Endodermal cell (in vitro differentiated cells): ENCODE data around the gene SH3BP2. TPM values are rescaled to one million over a fixed set of nuclear protein-coding genes. Genes with fewer than 3 reads are reported as not detected.
"Not testable (repeated sequence)": the region's sequence is repeated elsewhere in the genome, so short reads cannot be mapped to it uniquely, and the experiment has no call there.

Experiments used
- DNase-seq: peaks from one replicate; pipeline ENCODE4 v3.0.0-alpha.2; 2017
- H3K27ac ChIP-seq: 2 replicates; pipeline ENCODE4 v1.5.1; 2013; ENCODE audit warnings: mild to moderate bottlenecking, low read depth, low read length, moderate library complexity
- H3K27me3 ChIP-seq: 2 replicates; pipeline ENCODE4 v1.6.1; 2013; ENCODE audit warnings: mild to moderate bottlenecking, low read length, moderate library complexity; ENCODE audit not compliant: insufficient read depth, control insufficient read depth, poor library complexity, severe bottlenecking
- H3K36me3 ChIP-seq: 2 replicates; pipeline ENCODE4 v1.7.0; 2013; ENCODE audit warnings: mild to moderate bottlenecking, low read length, moderate library complexity; ENCODE audit not compliant: control insufficient read depth, insufficient read depth
- H3K4me1 ChIP-seq: one replicate; pipeline ENCODE4 v1.7.0; 2013; ENCODE audit warnings: low read length; ENCODE audit not compliant: control insufficient read depth, insufficient read depth
- H3K4me3 ChIP-seq: 2 replicates; pipeline ENCODE4 v1.5.1; 2013; ENCODE audit warnings: mild to moderate bottlenecking, low read length, moderate library complexity
- H3K9ac ChIP-seq: 2 replicates; pipeline ENCODE4 v1.6.1; 2013; ENCODE audit warnings: mild to moderate bottlenecking, low read length, moderate library complexity; ENCODE audit not compliant: poor library complexity, severe bottlenecking; ENCODE audit errors: extremely low read depth
- H3K9me3 ChIP-seq: 2 replicates; pipeline ENCODE4 v1.6.1; 2013; ENCODE audit warnings: mild to moderate bottlenecking, low read length, moderate library complexity; ENCODE audit not compliant: control insufficient read depth
- H3K27ac Mint-ChIP-seq: 2 replicates; pipeline ENCODE4 v1.8.0; 2020; ENCODE audit warnings: mixed read lengths
- H3K27me3 Mint-ChIP-seq: 2 replicates; pipeline ENCODE4 v1.8.0; 2021; ENCODE audit warnings: mild to moderate bottlenecking, mixed read lengths; ENCODE audit not compliant: insufficient read depth
- H3K36me3 Mint-ChIP-seq: 2 replicates; pipeline ENCODE4 v1.8.0; 2020; ENCODE audit warnings: low read depth, mixed read lengths
- H3K4me1 Mint-ChIP-seq: 2 replicates; pipeline ENCODE4 v1.8.0; 2020; ENCODE audit warnings: mixed read lengths
- H3K4me3 Mint-ChIP-seq: 2 replicates; pipeline ENCODE4 v1.8.0; 2020; ENCODE audit warnings: mild to moderate bottlenecking, moderate library complexity, mixed read lengths
- H3K9me3 Mint-ChIP-seq: 2 replicates; pipeline ENCODE4 v1.8.0; 2020; ENCODE audit warnings: mild to moderate bottlenecking, mixed read lengths
- WGBS, 2 experiments: methylation state at CpG; one replicate each; pipeline versions ENCODE4 v1.1.5 to v1.1.7; 2013; ENCODE audit warnings: missing lambda C conversion rate in 2 of 2, mixed read lengths in 1 of 2; ENCODE audit not compliant: insufficient coverage in 1 of 2, insufficient read length in 1 of 2; 5-methylcytosine and 5-hydroxymethylcytosine counted together
- total RNA-seq, 2 donors: library from RNA; stranded (reverse); fragmentation: NEBNext Ultra II Directional in 1 of 2; extraction: Animal tissue kit (Norgen Biotek cat#: 25700) in 1 of 2; gene quantifications; 2 replicates in 1 of 2; 3 replicates in 1 of 2; pipeline ENCODE4 v1.2.1, GENCODE V29; 2021
- TF ChIP-seq, protein P1 (sequence below): fragments of 200-600 bp; sonication (generic); conservative IDR thresholded peaks from 2 replicates; pipeline ENCODE4 v1.5.0; 2021; ENCODE audit warnings: antibody characterized with exemption, mild to moderate bottlenecking

The SH3BP2 gene
- total RNA-seq, 2 donors from 2014 or later, result 40.5 to 43.8 TPM

DNA sequence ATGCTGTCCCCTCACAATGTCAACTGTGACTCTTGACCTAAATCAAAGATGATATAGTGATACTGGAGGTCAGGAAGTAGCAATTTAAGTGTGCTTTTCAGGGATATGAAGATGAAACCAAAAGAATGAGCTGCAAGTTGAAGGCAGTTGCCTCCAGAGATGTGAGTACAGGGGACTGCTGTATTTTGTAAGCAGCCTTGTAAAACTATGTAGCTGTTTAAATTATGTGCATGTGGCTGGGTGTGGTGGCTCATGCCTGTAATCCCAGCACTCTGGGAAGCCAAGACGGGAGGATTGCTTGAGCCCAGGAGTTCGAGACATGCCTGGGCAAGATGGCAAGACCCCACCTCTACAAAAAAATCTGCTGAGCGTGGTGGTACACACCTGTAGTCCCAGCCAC, 21.6 kb upstream of the SH3BP2 start:
- Histone ChIP-seq H3K4me1 (no peaks in the 10 kb centered on the region), H3K9ac (no peak overlapping the region), H3K27ac (no peak overlapping the region), H3K9me3 (peaks cover 9% of the 10 kb centered on the region), H3K36me3 (no peaks in the 10 kb centered on the region), H3K27me3 (no peaks in the 10 kb centered on the region), H3K4me3 (no peak overlapping the region)
- Mint-ChIP-seq H3K4me1 (no peaks in the 10 kb centered on the region), H3K27me3 (peaks cover 2% of the 10 kb centered on the region), H3K4me3 (no peak overlapping the region), H3K27ac (no peak overlapping the region), H3K9me3 (peaks cover 4% of the 10 kb centered on the region), H3K36me3 (no peaks in the 10 kb centered on the region)
- TF ChIP-seq, protein P1, sequence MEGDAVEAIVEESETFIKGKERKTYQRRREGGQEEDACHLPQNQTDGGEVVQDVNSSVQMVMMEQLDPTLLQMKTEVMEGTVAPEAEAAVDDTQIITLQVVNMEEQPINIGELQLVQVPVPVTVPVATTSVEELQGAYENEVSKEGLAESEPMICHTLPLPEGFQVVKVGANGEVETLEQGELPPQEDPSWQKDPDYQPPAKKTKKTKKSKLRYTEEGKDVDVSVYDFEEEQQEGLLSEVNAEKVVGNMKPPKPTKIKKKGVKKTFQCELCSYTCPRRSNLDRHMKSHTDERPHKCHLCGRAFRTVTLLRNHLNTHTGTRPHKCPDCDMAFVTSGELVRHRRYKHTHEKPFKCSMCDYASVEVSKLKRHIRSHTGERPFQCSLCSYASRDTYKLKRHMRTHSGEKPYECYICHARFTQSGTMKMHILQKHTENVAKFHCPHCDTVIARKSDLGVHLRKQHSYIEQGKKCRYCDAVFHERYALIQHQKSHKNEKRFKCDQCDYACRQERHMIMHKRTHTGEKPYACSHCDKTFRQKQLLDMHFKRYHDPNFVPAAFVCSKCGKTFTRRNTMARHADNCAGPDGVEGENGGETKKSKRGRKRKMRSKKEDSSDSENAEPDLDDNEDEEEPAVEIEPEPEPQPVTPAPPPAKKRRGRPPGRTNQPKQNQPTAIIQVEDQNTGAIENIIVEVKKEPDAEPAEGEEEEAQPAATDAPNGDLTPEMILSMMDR, result no peak
- WGBS, 2 experiments, result 83 to 94% methylated on average over 2 to 3 of the region's 3 CpGs
- DNase-seq, result no peak

DNA sequence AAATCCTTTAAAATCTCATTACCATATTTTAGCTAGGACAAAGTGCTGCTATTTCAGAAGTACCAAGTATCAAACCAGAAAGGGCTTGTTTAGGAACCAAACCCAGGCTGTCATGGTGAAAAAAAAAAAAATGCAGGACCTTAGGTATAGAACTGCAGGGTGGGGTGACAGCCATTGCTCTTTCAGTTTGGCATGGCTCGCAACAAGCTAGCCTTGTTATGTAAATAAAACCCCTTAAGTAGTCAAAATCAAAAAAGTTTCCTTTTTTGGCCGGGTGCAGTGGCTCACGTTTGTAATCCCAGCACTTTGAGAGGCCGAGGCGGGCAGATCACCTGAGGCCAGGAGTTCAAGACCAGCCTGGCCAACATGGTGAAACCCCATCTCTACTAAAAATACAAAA, 12.2 kb upstream of the SH3BP2 start:
- H3K27ac Mint-ChIP-seq, H3K27me3 Mint-ChIP-seq, H3K9me3 Mint-ChIP-seq, H3K4me3 Mint-ChIP-seq, H3K9ac ChIP-seq, H3K4me3 ChIP-seq, H3K4me1 ChIP-seq, H3K9me3 ChIP-seq, H3K36me3 Mint-ChIP-seq, H3K27me3 ChIP-seq, H3K27ac ChIP-seq, H3K36me3 ChIP-seq, DNase-seq: not testable (repeated sequence)
- peaks cover 31% of the 10 kb centered on the region for H3K4me1 Mint-ChIP-seq
- 80 to 86% methylated on average over 1 to 5 of the region's 5 CpGs for WGBS, 2 experiments

DNA sequence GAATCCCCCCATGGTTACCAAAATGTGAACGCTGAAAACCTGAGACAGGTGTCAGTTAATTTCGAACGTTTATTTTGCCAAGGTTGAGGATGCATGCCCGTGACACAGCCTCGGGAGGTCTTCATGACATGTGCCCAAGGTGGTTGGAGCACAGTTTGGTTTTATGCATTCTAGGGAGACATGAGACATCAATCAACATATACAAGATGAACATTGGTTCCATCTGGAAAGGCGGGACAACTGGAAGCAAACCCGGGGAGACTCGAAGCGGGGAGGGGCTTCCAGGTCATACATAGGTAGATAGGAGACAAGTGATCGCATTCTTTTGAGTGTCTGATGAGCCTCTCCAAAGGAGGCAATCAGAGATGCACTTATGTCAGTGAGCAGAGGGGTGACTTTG, 11.0 kb upstream of the SH3BP2 start:
- H3K36me3 Mint-ChIP-seq, result no peaks in the 10 kb centered on the region
- DNase-seq, result no peak
- WGBS, 2 experiments, result 89 to 92% methylated on average over 3 to 10 of the region's 10 CpGs

More for the DNA sequence above, 11.0 kb upstream of the SH3BP2 start:
- Mint-ChIP-seq H3K27me3 (no peaks in the 10 kb centered on the region), H3K9me3 (no peaks in the 10 kb centered on the region), H3K4me3 (no peak overlapping the region), H3K27ac (no peak overlapping the region), H3K4me1 (peaks cover 31% of the 10 kb centered on the region)
- TF ChIP-seq, protein P1, result no peak
- Histone ChIP-seq H3K4me1 (peaks cover 7% of the 10 kb centered on the region), H3K27ac (no peak overlapping the region), H3K27me3 (no peaks in the 10 kb centered on the region), H3K4me3 (no peak overlapping the region), H3K36me3 (no peaks in the 10 kb centered on the region), H3K9ac (no peak overlapping the region), H3K9me3 (no peaks in the 10 kb centered on the region)
